HepG2 (cell line): ENCODE results near the gene BIRC5. TPM values are rescaled to one million over a fixed set of nuclear protein-coding genes. Genes with fewer than 3 reads are reported as not detected.

Experiments used
- DMAP1 ChIP-seq: IDR thresholded peaks from 2 replicates; pipeline ENCODE4 v1.6.1; 2016
- E2F1 ChIP-seq: sonication (generic); formaldehyde crosslinking; IDR thresholded peaks from 2 replicates; pipeline ENCODE4 v1.5.0; 2020; ENCODE audit warnings: missing genetic modification reagents
- EP300 ChIP-seq, 3 experiments: sonication (generic) in 1 of 3; formaldehyde crosslinking in 1 of 3; IDR thresholded peaks; 2 replicates each; pipeline versions ENCODE4 v1.5.1 to v1.6.1; 2011 to 2020; ENCODE audit warnings: low read depth in 2 of 3, low read length in 2 of 3, borderline replicate concordance in 1 of 3, improper control_type of control experiment in 1 of 3, mild to moderate bottlenecking in 1 of 3, missing genetic modification reagents in 1 of 3, moderate library complexity in 1 of 3
- FUBP1 ChIP-seq: sonication (generic); formaldehyde crosslinking; IDR thresholded peaks from 2 replicates; pipeline ENCODE4 v1.5.1; 2020; ENCODE audit warnings: missing genetic modification reagents, mild to moderate bottlenecking, borderline replicate concordance
- HDAC1 ChIP-seq: sonication (generic); formaldehyde crosslinking; IDR thresholded peaks from 2 replicates; pipeline ENCODE4 v1.5.1; 2020; ENCODE audit warnings: mild to moderate bottlenecking, missing genetic modification reagents
- MBD4 ChIP-seq: IDR thresholded peaks from 2 replicates; pipeline ENCODE4 v1.6.1; 2012; ENCODE audit warnings: low read length, inconsistent platforms, borderline replicate concordance
- MEF2D ChIP-seq: sonication (generic); formaldehyde crosslinking; IDR thresholded peaks from 2 replicates; pipeline ENCODE4 v1.5.1; 2020; ENCODE audit warnings: mild to moderate bottlenecking, missing genetic modification reagents
- MTERF4 ChIP-seq: sonication (generic); formaldehyde crosslinking; IDR thresholded peaks from 2 replicates; pipeline ENCODE4 v1.8.0; 2023; ENCODE audit warnings: mild to moderate bottlenecking, missing genetic modification reagents
- PTBP1 ChIP-seq: fragments of 200-400 bp; formaldehyde crosslinking; IDR thresholded peaks from 2 replicates; pipeline ENCODE4 v1.6.1; 2018; ENCODE audit warnings: low read length, low read depth; ENCODE audit not compliant: poor library complexity, severe bottlenecking
- SKI ChIP-seq: fragments of 450-650 bp; IDR thresholded peaks from one replicate; pipeline ENCODE4 v1.6.1; 2018; ENCODE audit warnings: mild to moderate bottlenecking; ENCODE audit not compliant: partially characterized antibody
- UBTF ChIP-seq: sonication (generic); formaldehyde crosslinking; IDR thresholded peaks from 2 replicates; pipeline ENCODE4 v1.4.0; 2020; ENCODE audit warnings: mild to moderate bottlenecking, missing genetic modification reagents
- ZNF253 ChIP-seq: sonication (generic); formaldehyde crosslinking; IDR thresholded peaks from 2 replicates; pipeline ENCODE4 v1.8.0; 2022; ENCODE audit warnings: mild to moderate bottlenecking, missing genetic modification reagents, borderline replicate concordance
- ZNF660 ChIP-seq: sonication (generic); formaldehyde crosslinking; IDR thresholded peaks from 2 replicates; pipeline ENCODE4 v1.5.1; 2020; ENCODE audit warnings: mild to moderate bottlenecking, low read depth, missing genetic modification reagents, borderline replicate concordance
- polyA plus RNA-seq, 8 experiments: library from polyadenylated mRNA; depleted of rRNA in 3 of 8; stranded (reverse) in 7 of 8; unstranded in 1 of 8; fragments of >200 nt; fragmentation: Illumina TruSeq in 4 of 8; extraction: Trizol in 4 of 8; gene quantifications; 2 replicates each; pipeline versions ENCODE4 v1.2.1 to v1.2.3, GENCODE V29; 2011 to 2016; ENCODE audit warnings: low read depth in 4 of 8, missing spikeins in 1 of 8, mixed read lengths in 1 of 8; ENCODE audit not compliant: insufficient read depth in 1 of 8
- total RNA-seq, 5 experiments: library from RNA; depleted of rRNA; stranded (reverse); fragments of >200 nt; fragmentation: Illumina TruSeq; extraction: Trizol; gene quantifications; 2 replicates each; pipeline ENCODE4 v1.2.3, GENCODE V29; 2016; ENCODE audit warnings: low read depth in 1 of 5
- TF ChIP-seq, protein P1 (sequence below): sonication (generic); formaldehyde crosslinking; IDR thresholded peaks from 2 replicates; pipeline ENCODE4 v1.4.0; 2020; ENCODE audit warnings: missing genetic modification reagents
- TF ChIP-seq, protein P2 (sequence below): IDR thresholded peaks from 2 replicates; pipeline ENCODE4 v1.4.0; 2020; ENCODE audit warnings: mild to moderate bottlenecking, missing genetic modification reagents

BIRC5 gene
- total and polyA plus RNA-seq, 2 of the 13 experiments (the other 11 are each of a cell fraction or from before 2014, with no cell fraction given) = 30.3 to 135 TPM

DNA sequence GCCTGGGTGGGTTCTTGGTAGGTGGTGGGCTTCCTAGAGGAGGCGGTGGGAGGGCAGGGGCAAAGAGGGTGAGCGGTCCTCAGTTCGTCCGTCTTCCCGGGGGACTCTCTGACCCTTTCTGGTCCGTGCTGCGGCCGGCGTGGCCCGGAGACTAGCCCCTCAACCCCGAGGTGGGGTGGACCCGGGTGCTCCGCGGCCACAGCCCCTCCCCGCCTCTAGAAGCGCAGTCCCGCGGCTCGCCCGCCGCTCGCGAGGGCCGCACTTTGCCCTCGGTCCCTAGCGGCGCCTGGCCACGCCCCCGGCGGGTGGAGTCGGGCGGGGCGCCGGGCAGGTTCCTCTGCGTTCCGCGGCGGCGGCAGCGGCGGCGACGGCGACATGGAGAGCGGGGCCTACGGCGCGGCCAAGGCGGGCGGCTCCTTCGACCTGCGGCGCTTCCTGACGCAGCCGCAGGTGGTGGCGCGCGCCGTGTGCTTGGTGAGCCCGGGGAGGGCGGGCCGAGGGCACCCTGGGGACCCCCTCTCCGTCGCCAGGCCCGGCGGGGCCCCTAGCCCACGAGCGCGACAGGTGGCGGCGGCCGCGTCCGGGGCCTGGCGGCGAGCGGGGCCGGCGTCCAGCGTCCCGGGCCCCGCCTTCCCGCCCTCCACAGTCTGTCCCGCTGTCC is 45.7 kb upstream of the BIRC5 start, which contains the start of gene SYNGR2 (continued):
- TF ChIP-seq, protein P1, sequence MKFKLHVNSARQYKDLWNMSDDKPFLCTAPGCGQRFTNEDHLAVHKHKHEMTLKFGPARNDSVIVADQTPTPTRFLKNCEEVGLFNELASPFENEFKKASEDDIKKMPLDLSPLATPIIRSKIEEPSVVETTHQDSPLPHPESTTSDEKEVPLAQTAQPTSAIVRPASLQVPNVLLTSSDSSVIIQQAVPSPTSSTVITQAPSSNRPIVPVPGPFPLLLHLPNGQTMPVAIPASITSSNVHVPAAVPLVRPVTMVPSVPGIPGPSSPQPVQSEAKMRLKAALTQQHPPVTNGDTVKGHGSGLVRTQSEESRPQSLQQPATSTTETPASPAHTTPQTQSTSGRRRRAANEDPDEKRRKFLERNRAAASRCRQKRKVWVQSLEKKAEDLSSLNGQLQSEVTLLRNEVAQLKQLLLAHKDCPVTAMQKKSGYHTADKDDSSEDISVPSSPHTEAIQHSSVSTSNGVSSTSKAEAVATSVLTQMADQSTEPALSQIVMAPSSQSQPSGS = 0 out of 2 replicates have a peak, but pooled peaks have one; percentile 18
- TF ChIP-seq MBD4 (no peak), ZNF660 (CRISPR knock-in tag) (no peak), ZNF253 (CRISPR knock-in tag) (0 out of 2 replicates have a peak, but pooled peaks have one; percentile 26), PTBP1 (no peak), MEF2D (CRISPR knock-in tag) (0 out of 2 replicates have a peak, but pooled peaks have one; percentile 30), FUBP1 (CRISPR knock-in tag) (0 out of 2 replicates have a peak, but pooled peaks have one; percentile 33), UBTF (CRISPR knock-in tag) (peak; percentile 77; the same call in 1 of the 2 replicates), EP300 (IDR thresholded peaks at IDR 0.05; ENCODE audit: low read depth in 2 of 2, low read length in 2 of 2) (peak in 1 of 2 experiments; percentile 41; a peak in 2 of 4 replicates), EP300 (CRISPR knock-in tag; IDR thresholded peaks at IDR 0.05; ENCODE audit: borderline replicate concordance) (no peak; the same call in 1 of the 2 replicates), SKI (peak; percentile 93), E2F1 (CRISPR knock-in tag) (peak; percentile 43; the same call in 1 of the 2 replicates), DMAP1 (CRISPR knock-in tag) (peak; percentile 58), MTERF4 (0 out of 2 replicates have a peak, but pooled peaks have one; percentile 22), HDAC1 (CRISPR knock-in tag) (peak; percentile 44; the same call in 1 of the 2 replicates)
- TF ChIP-seq, protein P2, sequence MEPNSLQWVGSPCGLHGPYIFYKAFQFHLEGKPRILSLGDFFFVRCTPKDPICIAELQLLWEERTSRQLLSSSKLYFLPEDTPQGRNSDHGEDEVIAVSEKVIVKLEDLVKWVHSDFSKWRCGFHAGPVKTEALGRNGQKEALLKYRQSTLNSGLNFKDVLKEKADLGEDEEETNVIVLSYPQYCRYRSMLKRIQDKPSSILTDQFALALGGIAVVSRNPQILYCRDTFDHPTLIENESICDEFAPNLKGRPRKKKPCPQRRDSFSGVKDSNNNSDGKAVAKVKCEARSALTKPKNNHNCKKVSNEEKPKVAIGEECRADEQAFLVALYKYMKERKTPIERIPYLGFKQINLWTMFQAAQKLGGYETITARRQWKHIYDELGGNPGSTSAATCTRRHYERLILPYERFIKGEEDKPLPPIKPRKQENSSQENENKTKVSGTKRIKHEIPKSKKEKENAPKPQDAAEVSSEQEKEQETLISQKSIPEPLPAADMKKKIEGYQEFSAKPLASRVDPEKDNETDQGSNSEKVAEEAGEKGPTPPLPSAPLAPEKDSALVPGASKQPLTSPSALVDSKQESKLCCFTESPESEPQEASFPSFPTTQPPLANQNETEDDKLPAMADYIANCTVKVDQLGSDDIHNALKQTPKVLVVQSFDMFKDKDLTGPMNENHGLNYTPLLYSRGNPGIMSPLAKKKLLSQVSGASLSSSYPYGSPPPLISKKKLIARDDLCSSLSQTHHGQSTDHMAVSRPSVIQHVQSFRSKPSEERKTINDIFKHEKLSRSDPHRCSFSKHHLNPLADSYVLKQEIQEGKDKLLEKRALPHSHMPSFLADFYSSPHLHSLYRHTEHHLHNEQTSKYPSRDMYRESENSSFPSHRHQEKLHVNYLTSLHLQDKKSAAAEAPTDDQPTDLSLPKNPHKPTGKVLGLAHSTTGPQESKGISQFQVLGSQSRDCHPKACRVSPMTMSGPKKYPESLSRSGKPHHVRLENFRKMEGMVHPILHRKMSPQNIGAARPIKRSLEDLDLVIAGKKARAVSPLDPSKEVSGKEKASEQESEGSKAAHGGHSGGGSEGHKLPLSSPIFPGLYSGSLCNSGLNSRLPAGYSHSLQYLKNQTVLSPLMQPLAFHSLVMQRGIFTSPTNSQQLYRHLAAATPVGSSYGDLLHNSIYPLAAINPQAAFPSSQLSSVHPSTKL (CRISPR knock-in tag) = peak; percentile 51; the same call in 1 of the 2 replicates
